AG04449 (cell line): ENCODE data around the gene TKTL1.

Experiments
- CTCF ChIA-PET: fragments of 350-600 bp; formaldehyde crosslinking; extraction: SDS; loops from one replicate; lab custom pipeline; 2021; ENCODE audit warnings: antibody characterized with exemption; lab: Yijun Ruan, JAX
- POLR2A ChIA-PET: fragments of 400-600, 350-600 bp; formaldehyde crosslinking; extraction: SDS; loops from one replicate; lab custom pipeline; 2020; ENCODE audit warnings: antibody characterized with exemption, inconsistent platforms; lab: Yijun Ruan, JAX
- DNase-seq: peaks from one replicate; pipeline ENCODE4 v3.0.0-alpha.2; 2010; ENCODE audit warnings: low read depth, low spot score
- H3K4me3 ChIP-seq: 2 replicates; pipeline ENCODE4 v1.5.1; 2011; ENCODE audit warnings: low read depth, mild to moderate bottlenecking, control low read depth, low read length
- CTCF ChIP-seq: IDR thresholded peaks from one replicate; pipeline ENCODE4 v1.5.1; 2011; ENCODE audit warnings: mild to moderate bottlenecking, moderate library complexity, low read length, control low read depth, inconsistent platforms; ENCODE audit not compliant: insufficient read depth; ENCODE audit errors: missing control alignments

The TKTL1 gene

GRCh38 chrX:154379569-154379951 is 84.0 kb downstream of the TKTL1 start:
- POLR2A ChIA-PET, result interaction anchor here (1.0 to 1.5 kb wide), 2 partner anchors 9 to 30 kb away, joined by 4 to 12 read pairs; no protein-coding TSS in a partner anchor
- CTCF ChIA-PET, result no interaction called here
- TF ChIP-seq CTCF, result no peak
- DNase-seq, result no peak
- H3K4me3 ChIP-seq, result peak overlapping the region; percentile 71
